Measurements from ENCODE around the gene EXOC4.
"Not testable (repeated sequence)": the region's sequence is repeated elsewhere in the genome, so short reads cannot be mapped to it uniquely, and the experiment has no call there.

EXOC4 gene

GRCh38 chr7:133252858-133253518 lies at the start of gene EXOC4:
Gene EXOC4 (plus strand): TSS chr7:133253078.
- peak; percentile 82 for DNase-seq

GRCh38 chr7:133203490-133203889 lies 49.4 kb upstream of the EXOC4 start:
- DNase-seq = no peak

GRCh38 chr7:133207687-133208086 lies 45.2 kb upstream of the EXOC4 start:
- no peak for DNase-seq

- DNase-seq = not testable (repeated sequence)
These were observed 42.1 kb upstream of the EXOC4 start for GRCh38 chr7:133210817-133211216.

GRCh38 chr7:133213772-133214171 lies 39.1 kb upstream of the EXOC4 start:
- not testable (repeated sequence) for DNase-seq

GRCh38 chr7:133217773-133218172 lies 35.1 kb upstream of the EXOC4 start:
- no peak for DNase-seq

GRCh38 chr7:133230591-133231194 lies 22.2 kb upstream of the EXOC4 start:
- no peak for DNase-seq

- DNase-seq = no peak
These were observed 19.7 kb upstream of the EXOC4 start for GRCh38 chr7:133233142-133233541.

- DNase-seq = no peak
These were observed 17.7 kb upstream of the EXOC4 start for GRCh38 chr7:133234961-133235875.

GRCh38 chr7:133237545-133237944 lies 15.3 kb upstream of the EXOC4 start:
- DNase-seq = no peak

- DNase-seq = no peak
These were observed 12.6 kb upstream of the EXOC4 start for GRCh38 chr7:133240302-133240701.

GRCh38 chr7:133246558-133246957 lies 6.3 kb upstream of the EXOC4 start:
- DNase-seq = no peak

- no peak for DNase-seq
These were observed 4.0 kb upstream of the EXOC4 start for GRCh38 chr7:133248901-133249300.

- DNase-seq = no peak
These were observed 396 bp upstream of the EXOC4 start for GRCh38 chr7:133252506-133252857.

- no peak for DNase-seq
These were observed 619 bp downstream of the EXOC4 start for GRCh38 chr7:133253519-133253875.

- no peak for DNase-seq
These were observed 2.6 kb downstream of the EXOC4 start for GRCh38 chr7:133255486-133255885.

GRCh38 chr7:133258174-133258573 lies 5.3 kb downstream of the EXOC4 start:
- DNase-seq = no peak

- DNase-seq = no peak
These were observed 12.9 kb downstream of the EXOC4 start for GRCh38 chr7:133265821-133266220.

- DNase-seq = no peak
These were observed 15.5 kb downstream of the EXOC4 start for GRCh38 chr7:133268355-133268754.

- no peak for DNase-seq
These were observed 19.5 kb downstream of the EXOC4 start for GRCh38 chr7:133272336-133272735.

GRCh38 chr7:133273227-133273626 lies 20.3 kb downstream of the EXOC4 start:
- no peak for DNase-seq

- DNase-seq = no peak
These were observed 21.4 kb downstream of the EXOC4 start for GRCh38 chr7:133274265-133274664.

GRCh38 chr7:133275008-133275407 lies 22.1 kb downstream of the EXOC4 start:
- no peak for DNase-seq

Measured in NCI-H524 treated with DMSO at 0.1 percent for 48 hours (cell line).